ENCODE data around the gene CISTR.

Gene CISTR

GRCh38 chr12:53701518-53702264, 50.1 kb downstream of the CISTR start:
- Mint-ChIP-seq H3K27me3 (ENCODE audit: low read depth) (peaks cover 90% of the 10 kb centered on the region), H3K4me3 (no peak overlapping the region), H3K4me1 (peaks cover 35% of the 10 kb centered on the region), H3K36me3 (ENCODE audit: low read depth) (no peaks in the 10 kb centered on the region), H3K27ac (peak overlapping the region in 2 of 3 experiments; percentile 7 to 17), H3K9me3 (no peaks in the 10 kb centered on the region)
- peak; percentile 94 to 96 (median 95) for TF ChIP-seq CTCF (IDR thresholded peaks at IDR 0.05; ENCODE audit: unreplicated experiment in 3 of 3)

- no peak for TF ChIP-seq CTCF (IDR thresholded peaks at IDR 0.05; ENCODE audit: unreplicated experiment in 3 of 3)
Measured at GRCh38 chr12:53700567-53700966, 51.2 kb downstream of the CISTR start.

GRCh38 chr12:53699678-53700025, 52.1 kb downstream of the CISTR start:
- peak overlapping the region in 1 of 3 experiments; percentile 20 for H3K27ac Mint-ChIP-seq
- H3K4me1 Mint-ChIP-seq: peaks cover 52% of the 10 kb centered on the region
- H3K4me3 Mint-ChIP-seq: no peak overlapping the region
- no peak for TF ChIP-seq CTCF (IDR thresholded peaks at IDR 0.05; ENCODE audit: unreplicated experiment in 3 of 3)
- peaks cover 96% of the 10 kb centered on the region for H3K27me3 Mint-ChIP-seq (ENCODE audit: low read depth)
- H3K9me3 Mint-ChIP-seq: no peaks in the 10 kb centered on the region
- no peaks in the 10 kb centered on the region for H3K36me3 Mint-ChIP-seq (ENCODE audit: low read depth)

More at GRCh38 chr12:53700567-53700966, 51.2 kb downstream of the CISTR start:
- Mint-ChIP-seq H3K36me3 (ENCODE audit: low read depth) (no peaks in the 10 kb centered on the region), H3K4me1 (peaks cover 46% of the 10 kb centered on the region), H3K9me3 (no peaks in the 10 kb centered on the region), H3K4me3 (no peak overlapping the region), H3K27me3 (ENCODE audit: low read depth) (peaks cover 90% of the 10 kb centered on the region), H3K27ac (peak overlapping the region in 1 of 3 experiments; percentile 34)

GRCh38 chr12:53698948-53699677, 52.7 kb downstream of the CISTR start:
- Mint-ChIP-seq H3K27ac (no peak overlapping the region), H3K27me3 (ENCODE audit: low read depth) (peaks cover 96% of the 10 kb centered on the region), H3K4me1 (peaks cover 58% of the 10 kb centered on the region), H3K36me3 (ENCODE audit: low read depth) (no peaks in the 10 kb centered on the region), H3K4me3 (no peak overlapping the region), H3K9me3 (no peaks in the 10 kb centered on the region)
- no peak for TF ChIP-seq CTCF (IDR thresholded peaks at IDR 0.05; ENCODE audit: unreplicated experiment in 3 of 3)

- peaks cover 93% of the 10 kb centered on the region for H3K27me3 Mint-ChIP-seq (ENCODE audit: low read depth)
- peak overlapping the region; percentile 79 for H3K4me3 Mint-ChIP-seq
- peak overlapping the region; percentile 11 to 79 (median 12) for H3K27ac Mint-ChIP-seq
- TF ChIP-seq CTCF (IDR thresholded peaks at IDR 0.05; ENCODE audit: unreplicated experiment in 3 of 3): no peak
- peaks cover 59% of the 10 kb centered on the region for H3K4me1 Mint-ChIP-seq
- no peaks in the 10 kb centered on the region for H3K9me3 Mint-ChIP-seq
- no peaks in the 10 kb centered on the region for H3K36me3 Mint-ChIP-seq (ENCODE audit: low read depth)
Measured at GRCh38 chr12:53696655-53697331, 55.0 kb downstream of the CISTR start.

Measured in nephron (organoid).